HG02623 (cell line): ENCODE results near the gene CD274.
"Not testable (repeated sequence)": the region's sequence is repeated elsewhere in the genome, so short reads cannot be mapped to it uniquely, and the experiment has no call there.

Experiments
- ATAC-seq: cut with Tn5 transposase; IDR thresholded peaks from one replicate; pipeline ENCODE4 v1.9.1; 2021; ENCODE audit warnings: moderate library complexity; ENCODE audit not compliant: unreplicated experiment

The CD274 gene

DNA sequence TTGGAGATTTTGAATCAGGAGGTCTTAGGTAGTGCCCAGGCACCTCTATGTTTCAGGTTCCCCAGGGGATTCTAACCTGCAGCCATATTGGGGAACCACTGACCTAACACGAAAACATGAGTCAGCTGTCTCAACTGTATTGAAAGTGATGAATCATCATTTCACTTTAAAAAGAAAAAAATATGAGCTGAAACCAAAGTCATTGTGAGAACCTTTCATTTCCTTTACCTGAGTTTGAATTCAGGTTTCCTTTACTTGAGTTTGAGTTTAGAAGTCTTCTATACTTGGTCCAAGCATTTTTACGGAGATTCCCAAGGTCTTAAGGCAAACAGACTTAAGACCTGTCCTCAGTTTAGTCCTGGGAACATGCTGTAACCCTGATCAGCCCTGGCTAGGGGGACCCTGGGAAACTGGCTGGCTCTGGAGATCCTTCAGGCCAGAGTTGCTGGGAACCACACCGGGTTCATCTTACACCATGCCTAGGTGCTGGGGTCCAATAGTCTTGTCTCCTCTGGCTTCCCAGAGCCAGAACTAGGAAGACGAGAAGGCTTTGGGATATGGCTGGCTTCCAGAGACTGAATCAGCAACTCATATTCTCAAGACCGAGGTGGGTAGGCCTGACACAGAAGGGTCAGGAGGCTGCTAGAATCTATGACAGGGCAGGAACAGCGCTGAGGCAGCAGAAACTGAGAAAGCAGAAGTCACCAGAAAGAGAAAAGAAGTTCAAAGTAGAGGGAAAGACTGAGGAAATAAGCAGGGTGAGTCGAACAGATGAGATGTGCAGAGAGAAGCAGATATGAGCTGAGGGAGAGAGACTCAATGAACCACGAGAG is 43.6 kb downstream of the CD274 start:
- ATAC-seq, result peak; percentile 80

DNA sequence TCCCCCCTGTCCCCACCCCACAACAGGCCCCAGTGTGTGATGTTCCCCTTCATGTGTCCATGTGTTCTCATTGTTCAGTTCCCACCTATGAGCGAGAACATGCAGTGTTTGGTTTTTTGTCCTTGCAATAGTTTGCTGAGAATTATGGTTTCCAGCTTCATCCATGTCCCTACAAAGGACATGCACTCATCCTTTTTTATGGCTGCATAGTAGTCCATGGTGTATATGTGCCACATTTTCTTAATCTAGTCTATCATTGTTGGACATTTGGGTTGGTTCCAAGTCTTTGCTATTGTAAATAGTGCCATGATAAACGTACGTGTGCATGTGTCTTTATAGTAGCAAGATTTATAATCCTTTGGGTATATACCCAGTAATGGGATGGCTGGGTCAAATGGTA is 44.4 kb downstream of the CD274 start:
- ATAC-seq, result not testable (repeated sequence)

DNA sequence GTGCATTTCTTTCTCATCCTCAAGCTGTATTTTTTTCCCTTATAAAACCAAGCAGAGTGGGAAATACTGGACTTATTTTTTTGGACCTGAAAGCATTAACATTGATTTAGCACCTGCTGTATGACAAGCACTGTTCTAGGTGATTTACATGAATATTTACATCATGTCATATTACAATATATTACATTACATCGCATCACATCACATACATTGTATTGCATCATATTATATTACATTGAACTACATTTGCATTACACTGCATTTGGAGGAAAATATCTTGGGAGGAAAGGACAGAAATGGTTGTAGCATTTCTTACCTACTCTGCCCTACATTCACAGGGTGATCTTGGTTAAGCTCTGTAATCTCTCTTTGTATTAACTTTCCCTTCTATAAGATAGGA is 48.8 kb downstream of the CD274 start:
- no peak for ATAC-seq

DNA sequence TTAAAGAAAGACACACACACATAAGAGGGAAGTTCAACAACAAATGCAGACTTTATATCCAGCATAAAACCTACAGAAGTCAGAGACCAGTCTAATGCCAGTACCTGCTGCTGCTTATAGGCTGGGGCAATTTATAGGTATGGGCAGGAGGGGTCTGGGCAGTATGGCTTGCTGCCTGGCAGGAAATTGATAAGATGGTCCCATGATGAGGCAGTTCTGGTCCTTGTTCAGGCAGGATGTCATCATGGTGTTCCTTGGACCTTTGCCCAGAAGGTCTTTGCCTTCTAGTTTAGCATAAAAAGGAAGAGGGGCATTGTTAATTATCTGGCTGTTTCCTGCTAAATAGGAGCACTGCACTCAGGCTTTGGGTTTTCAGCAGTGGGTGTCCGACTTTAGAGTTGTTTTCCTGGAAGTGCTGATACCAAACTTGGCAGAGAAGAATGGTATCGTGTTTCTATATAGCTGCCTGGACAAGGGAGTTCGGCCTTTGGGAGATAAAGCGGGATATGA is 49.6 kb downstream of the CD274 start:
- no peak for ATAC-seq

DNA sequence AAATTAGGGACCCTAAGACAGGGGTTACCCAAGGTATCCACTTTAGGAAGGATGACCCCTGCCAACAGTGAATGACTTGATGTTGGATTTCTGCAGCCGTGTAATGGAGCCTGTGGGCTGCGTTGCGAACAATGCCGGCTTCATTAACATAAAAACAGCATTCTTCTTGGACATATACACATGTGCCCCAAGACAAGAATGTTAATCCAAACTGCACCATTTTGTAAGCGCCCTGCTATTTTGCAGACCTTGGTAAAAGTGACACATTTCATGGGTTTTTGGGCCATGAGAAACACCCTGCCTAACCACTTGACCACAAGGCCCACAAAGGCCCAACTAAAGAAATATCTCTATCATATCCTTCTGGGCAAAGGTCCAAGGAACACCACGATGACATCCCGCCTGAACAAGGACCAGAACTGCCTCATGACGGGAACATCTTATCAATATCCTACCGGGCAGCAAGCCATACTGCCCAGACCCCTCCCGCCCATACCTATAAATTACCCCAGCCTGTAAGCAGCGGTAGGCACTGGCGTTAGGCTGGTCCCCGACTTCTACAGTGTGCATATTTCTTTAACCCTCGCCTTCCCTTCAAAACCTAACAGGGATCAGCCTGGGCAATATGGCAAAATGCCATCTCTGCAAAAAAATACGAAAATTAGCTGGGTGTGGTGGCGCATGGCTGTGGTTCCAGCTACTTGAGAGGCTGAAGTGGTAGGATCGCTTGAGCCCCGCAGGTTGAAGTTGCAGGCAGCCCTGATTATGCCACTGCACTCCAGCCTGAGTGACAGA is 50.3 kb downstream of the CD274 start:
- ATAC-seq, result no peak

DNA sequence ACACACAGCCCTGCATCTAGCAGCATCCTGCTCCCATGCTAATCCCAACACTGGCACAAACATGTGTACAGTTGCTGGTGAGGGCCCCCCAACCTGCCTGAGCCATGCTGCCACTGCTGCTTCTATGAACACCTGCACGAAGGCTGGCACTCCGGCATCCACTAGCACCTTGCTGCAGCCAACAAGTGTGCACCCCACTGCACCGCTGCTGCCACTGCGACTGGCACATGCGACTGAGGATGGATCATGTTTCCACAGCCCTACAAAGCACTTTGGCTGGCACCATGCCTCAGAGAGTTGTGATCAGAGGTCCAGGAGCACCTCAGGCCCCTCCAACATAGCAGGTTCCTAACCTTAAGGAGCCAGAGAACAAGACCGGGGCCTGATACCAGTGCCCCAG is 52.2 kb downstream of the CD274 start:
- ATAC-seq, result no peak

DNA sequence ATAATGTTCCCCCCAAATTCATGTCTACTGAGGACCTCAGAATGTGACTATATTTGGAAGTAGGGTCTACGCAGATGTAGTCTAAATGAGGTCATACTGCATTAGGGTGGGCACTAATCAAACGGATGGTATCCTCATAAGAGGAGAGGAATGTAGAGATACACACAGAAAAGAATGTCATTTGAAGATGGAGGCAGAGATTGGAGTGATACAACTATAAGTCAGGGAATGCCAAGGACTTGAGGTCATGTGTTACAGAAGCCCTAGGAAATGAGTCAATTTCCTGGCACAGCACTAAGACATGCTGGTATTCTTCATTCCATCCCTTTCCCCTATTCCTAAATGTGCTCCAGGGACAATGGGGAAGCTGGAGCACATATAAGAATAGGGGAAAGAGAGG is 59.2 kb downstream of the CD274 start:
- no peak for ATAC-seq

DNA sequence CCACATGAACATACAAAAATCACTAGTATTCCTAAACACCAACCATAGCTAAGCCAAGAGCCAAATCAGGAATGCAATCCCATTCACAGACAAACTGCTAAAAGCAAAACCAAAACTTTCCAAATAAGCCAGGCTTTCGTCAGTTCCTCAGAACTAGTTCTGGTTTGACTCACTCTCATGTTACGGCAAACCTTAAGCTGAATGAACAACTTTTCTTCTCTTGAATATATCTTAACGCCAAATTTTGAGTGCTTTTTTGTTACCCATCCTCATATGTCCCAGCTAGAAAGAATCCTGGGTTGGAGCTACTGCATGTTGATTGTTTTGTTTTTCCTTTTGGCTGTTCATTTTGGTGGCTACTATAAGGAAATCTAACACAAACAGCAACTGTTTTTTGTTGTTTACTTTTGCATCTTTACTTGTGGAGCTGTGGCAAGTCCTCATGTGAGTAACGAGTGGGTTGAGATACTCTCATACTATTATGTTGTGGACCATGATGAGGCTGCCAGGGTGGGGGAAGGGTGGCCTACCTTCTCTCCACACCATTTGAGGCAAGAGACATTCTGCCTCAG is 60.1 kb downstream of the CD274 start, which contains the start of gene PDCD1LG2:
Gene PDCD1LG2 (plus strand): TSS at position 172 of the 572 bp plus-strand sequence. CDS start 12,016 bp downstream, outside the sequence.
- ATAC-seq, result peak; percentile 61

DNA sequence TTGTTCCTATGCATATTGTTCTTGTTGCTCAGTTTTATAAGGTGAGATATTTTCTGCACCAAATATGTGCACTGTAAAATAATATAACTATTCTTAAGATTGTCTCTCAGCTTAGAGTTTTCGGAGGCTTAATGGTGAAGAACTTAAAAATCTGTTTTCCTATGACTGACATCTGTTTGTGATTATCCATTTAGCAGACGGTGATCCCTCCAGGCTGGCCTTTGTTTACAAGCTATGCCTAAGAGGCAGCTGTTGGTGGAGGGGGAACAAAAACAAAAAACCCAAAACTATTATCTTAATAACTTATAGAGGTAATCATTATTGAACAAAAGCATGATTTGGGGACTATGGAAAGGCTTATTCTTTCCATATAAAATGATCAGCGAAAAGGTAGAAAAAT is 60.6 kb downstream of the CD274 start:
- ATAC-seq, result no peak

DNA sequence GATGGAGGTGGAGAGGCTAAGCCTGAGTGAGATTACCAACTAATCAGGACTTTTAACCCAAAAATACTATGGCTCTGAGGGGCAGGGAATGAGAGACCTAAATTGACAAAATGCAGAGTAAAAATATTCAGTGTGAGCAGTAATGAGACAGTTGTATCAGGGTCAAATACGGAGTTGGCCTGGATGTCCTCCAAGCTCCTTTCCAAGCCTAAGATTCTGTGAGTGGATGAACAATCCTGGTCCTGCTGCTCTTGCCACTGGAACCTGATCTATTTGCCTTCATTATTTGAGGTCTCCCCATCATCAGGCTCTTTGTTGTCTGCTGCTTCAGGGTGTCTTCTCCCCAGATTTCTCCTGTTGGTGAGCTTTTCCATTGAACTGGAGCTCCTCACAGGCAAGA is 61.1 kb downstream of the CD274 start:
- ATAC-seq, result no peak

DNA sequence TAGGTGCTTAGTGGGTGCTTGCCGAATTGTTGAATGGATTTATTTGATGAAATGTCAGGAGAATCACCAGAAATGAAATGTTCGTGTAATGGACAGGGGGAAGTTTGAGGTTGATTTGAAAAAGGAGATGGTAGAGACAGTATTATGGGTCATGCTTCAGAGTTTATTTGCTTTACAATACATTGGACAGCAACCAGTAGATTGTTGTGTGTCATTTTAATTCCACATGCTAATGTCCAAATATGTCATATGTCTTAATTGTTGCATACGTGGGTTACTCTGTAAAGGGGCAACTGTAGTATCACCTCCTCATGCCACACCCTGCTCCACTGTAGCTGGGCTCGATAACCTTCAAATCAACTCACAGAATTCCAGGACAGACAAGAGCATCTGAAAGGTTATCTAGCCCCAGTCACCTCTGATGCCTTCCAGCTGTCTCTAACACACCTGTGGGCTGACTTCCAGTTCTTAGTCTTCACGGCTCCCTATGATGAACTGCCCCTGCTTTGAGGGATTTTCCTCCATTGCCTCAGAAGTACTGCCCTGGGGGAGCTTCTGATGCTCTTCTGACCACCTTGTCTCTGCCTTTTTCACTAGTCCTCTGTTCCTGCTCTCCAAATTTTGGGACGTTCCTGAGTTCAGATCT is 61.7 kb downstream of the CD274 start:
- ATAC-seq, result no peak

DNA sequence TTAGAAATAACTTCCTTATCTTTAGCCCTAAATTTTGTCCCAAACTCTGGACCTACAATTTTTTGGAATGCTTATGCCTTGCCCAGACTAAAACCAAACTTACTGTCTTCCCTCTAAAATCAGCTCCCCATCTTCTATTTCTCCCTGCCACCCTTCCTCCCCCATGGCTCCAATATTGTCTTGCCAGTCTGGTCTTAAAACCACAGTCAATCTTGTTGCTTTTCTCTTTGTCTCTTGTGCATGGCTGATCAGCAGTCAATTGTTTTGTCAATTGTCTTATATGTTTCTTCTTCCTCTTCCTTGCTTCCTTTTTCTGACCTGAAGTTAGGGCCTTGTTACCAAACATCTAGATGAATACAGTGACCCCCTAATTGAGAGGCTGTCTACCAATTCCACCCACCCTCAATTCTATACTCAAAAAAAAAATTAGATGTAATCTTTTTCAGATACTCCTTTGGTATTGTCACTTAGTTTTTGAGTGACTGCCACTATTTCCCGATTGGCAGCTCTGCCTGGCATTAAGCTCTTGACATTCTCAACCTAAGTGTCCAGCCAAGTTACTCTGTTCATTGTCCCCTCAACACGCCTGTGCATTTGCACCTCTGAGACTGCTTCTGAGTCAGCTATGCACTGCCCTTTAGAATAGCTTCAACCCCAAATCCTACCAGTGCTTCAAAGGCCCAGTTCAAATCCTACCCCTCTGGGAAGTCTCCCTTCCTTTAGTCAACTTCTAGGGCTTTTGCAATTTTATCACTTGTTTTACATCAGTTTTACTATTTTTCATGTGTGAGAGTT is 62.5 kb downstream of the CD274 start:
- ATAC-seq, result no peak

DNA sequence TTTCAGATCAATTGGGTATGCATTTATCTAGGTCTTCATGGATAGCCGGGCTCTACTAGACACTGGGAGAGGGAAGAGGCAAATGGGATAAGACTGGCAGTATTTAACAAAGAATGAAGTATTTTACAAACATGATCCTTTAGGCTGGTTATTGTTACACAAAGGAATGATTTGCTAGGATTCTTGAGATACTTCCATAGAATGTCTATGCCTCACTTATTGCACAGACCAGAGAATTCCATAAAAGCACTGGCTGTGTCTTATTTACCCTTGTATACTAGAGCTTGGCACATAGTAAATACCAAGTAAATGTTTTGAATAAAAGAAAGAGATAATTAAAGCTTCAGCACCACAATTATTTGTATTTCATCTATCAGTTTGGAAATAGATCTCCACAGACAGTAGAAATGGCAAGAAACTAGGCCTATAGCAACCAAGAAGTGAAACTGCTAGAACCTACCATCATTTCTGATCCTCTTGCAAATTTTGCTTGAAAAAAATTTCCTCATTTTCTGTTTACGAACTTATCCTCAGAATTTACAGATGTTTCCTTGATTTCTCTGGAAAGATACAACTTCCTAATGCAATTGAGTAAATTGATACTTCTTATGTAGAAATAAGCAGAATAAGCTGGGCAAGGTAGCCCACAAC is 63.7 kb downstream of the CD274 start:
- no peak for ATAC-seq

DNA sequence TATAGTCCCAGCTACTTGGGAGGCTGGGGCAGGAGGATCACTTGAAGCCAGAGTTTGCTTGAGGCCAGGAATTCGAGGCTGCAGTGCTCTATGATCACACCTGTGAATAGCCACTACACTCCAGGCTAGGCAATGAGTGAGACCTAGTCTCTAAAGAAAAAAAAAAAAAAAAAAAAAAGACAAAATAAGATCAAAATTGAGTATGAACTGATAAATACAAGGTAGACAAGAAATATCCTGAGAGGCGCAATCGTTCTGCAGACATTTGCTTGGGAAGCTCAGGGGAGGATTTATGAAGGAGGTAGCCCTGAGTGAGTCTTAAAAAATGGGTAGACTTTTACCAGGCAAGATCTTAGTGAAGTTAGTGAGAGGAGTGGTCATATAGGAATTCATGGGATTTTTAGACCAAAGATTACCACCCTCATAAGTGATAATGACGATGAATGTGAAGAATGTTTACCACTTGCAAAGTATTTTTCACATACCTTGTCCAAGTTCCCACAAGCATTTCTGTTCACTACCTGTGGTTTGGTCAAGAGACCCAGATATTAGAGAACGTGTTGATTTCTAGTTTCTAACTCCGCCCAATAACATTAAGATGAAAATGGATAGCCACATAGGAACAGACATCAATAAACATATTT is 64.4 kb downstream of the CD274 start:
- ATAC-seq, result no peak

DNA sequence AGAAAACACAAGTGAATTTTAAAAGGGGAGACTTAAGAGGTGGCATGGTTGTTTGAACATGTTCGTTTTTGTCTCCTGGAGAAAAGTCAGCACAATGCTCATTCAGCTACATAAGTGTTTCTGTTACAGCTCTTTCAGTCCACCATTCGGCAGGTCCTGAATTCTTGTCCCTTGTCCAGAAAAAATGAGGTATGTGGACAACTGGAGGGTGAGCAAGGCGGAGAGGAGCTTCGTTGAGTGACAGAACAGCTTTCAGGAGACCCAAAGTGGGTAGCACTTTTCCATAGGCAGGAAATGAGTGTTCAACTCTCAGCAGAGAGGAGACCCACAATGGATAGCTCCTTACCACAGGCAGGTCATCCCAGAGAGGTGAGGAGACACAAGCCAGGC is 64.9 kb downstream of the CD274 start:
- ATAC-seq, result no peak

DNA sequence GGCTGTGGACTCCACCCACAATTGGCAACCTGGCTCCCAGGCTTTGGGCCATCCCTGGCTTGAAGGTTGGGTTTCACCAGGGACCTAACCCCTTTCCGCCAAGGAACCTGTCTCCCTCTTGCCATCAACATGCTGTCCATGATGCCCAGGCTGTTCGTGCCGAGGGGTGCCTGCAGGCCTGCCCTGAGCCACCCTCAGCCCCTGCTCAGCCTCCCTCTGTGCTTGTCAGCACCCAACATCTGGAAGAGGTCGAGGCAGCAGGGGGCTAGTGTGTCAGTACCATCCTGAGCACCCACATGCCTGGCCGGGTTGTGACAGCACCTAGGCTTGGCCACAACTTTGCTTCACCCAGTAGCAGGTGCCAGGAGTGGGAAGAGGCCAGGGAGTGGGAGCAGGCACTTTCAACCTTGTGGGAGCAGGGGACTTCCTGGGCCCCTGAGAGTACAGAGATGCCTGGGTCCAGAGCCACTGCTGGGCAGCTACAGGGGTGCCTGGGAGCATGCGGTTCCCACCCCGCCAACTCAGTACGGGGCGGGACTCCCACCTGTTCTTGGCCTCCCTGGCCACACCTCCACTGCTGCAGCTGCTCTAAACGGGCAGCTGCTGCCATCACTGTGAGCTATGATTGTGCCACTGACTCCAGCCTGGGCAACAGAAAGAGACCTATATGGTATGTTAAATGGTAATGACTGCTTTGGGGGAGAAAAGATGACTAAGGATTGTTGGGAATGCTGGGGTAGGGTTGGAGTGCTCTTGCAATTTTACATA is 66.3 kb downstream of the CD274 start:
- ATAC-seq, result no peak

DNA sequence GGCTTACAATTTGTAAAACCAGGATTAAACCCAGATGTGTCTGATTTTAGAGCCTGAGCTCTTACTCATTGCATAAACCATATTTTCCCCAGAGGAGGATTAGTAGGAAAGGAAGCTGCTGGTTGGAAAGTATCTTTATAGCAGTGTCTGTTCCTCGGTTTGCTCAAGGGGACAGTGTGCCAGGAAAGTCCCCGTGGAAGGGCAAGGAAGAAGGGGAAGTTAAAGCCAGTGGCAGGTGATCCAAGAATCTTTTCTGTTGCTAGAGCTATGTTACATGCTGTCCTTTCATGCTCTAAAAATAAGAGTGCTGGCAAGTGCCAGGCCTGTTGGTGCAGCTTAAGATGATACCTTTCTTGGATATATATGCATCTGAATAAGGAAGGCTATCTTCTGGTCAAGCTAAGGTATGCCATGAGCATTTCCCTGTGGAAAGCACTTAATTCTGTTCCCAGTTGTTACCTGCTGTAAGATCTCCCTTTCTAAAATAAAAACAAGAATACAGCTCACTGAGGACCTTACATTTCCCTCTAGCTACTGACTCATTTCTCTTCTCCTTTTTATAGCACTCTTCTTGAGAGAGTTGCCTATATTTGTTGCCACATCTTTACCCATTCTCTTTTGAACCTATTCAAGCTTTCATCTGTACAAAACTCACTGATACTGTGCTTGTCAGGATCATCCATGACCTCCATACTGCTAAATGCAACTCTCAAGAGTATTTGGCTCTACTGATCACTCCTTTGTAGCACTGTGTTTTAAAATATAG is 68.0 kb downstream of the CD274 start:
- peak; percentile 60 for ATAC-seq

DNA sequence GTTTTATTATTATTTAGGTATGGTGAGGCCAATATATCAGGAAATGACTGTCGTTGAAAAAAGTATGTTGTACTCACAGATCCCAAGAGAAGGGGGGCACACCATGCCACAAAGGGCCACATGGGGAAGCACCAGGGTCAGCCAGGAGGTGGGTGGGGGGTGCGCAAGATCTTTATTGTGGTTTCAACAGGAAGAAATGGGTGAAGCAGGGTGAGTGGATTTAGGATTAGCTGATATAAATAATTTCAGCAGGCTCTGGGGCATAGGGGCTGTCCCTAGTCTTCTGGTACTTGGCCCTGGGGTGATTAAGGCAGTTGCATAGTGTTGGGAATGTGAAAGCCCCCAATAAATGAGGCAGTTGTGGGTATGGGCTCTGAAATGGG is 68.6 kb downstream of the CD274 start:
- ATAC-seq, result peak; percentile 31
